Stimulated activated CD4-positive, alpha-beta T cell treated with anti-CD3 and anti-CD28 coated beads, Interleukin-4, amount 100 ng/mL, for 1 hour (primary cell): ENCODE results near the gene KDM3A.
"Not testable (repeated sequence)": the region's sequence is repeated elsewhere in the genome, so short reads cannot be mapped to it uniquely, and the experiment has no call there.

ENCODE experiments used
- DNase-seq: peaks from one replicate; pipeline ENCODE4 v3.0.0-alpha.2; 2020

KDM3A gene

DNA sequence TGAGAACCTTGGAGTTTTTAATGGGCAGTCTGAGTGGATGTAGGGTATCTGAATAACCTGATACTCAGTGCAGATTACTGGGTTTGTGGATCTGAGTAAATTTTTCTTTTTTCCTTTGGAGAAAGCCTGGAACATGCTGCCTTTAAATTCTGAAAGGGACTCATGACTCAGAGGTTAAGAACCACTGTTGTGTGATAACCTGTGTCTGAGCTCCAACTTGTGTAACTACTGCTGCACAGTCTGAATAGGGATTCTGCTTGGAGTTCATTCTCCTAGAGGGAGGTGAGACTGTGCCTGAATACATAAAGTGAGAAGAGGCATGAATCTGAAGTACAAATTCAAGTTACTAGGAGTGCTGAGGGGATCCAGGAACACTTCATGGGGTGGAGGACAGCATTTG lies 36.2 kb downstream of the KDM3A start:
- no peak for DNase-seq

- no peak for DNase-seq
These were observed 38.9 kb downstream of the KDM3A start for GRCh38 chr2:86480105-86480504.

GRCh38 chr2:86482034-86482433 lies 40.9 kb downstream of the KDM3A start:
- DNase-seq, result no peak

GRCh38 chr2:86484385-86484784 lies 43.2 kb downstream of the KDM3A start:
- DNase-seq, result no peak

- no peak for DNase-seq
These were observed 43.9 kb downstream of the KDM3A start for GRCh38 chr2:86485103-86485502.

- DNase-seq, result no peak
These were observed 44.6 kb downstream of the KDM3A start for GRCh38 chr2:86485802-86486201.

DNA sequence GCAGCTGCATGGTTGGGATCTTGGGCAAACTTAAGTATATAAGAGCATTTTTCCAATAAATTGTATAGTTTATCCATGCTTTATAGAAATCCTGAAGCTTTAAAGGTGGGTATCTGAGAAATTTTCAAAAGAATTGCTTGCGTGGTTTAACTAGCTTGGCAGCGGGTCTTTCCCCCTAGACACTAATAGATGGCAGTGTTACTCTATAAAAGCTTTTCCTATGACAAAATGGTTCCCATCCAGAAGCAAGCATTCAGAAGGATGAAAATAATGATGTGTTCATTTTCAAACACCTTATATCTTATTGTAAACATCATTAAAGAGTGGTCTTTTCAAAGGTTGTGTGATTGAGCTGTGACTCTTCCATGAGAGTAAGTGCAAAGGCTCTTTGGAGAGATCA lies 45.9 kb downstream of the KDM3A start:
- no peak for DNase-seq

- no peak for DNase-seq
These were observed 47.5 kb downstream of the KDM3A start for GRCh38 chr2:86488561-86489250.

DNA sequence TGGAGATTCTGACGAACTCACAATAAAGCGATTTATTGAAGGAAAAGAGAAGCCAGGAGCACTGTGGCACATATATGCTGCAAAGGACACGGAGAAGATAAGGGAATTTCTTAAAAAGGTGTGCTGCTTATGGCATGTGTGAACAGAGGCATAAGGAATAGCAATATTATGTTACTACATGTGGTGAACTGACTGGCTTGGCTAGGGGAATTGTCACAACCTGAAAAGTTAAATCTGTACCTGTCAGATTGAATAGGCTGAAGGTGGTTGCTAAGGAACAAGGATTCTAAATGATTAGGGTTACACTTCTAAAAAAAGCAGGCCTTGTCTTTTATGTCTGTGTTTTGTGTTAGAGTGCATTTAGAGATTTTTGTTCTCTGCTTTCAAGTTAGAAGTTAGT lies 48.4 kb downstream of the KDM3A start:
- DNase-seq, result no peak

GRCh38 chr2:86490245-86490644 lies 49.1 kb downstream of the KDM3A start:
- no peak for DNase-seq

- DNase-seq, result no peak
These were observed 49.9 kb downstream of the KDM3A start for GRCh38 chr2:86491088-86491487.

GRCh38 chr2:86492048-86492453 lies 50.9 kb downstream of the KDM3A start:
- DNase-seq, result no peak

DNA sequence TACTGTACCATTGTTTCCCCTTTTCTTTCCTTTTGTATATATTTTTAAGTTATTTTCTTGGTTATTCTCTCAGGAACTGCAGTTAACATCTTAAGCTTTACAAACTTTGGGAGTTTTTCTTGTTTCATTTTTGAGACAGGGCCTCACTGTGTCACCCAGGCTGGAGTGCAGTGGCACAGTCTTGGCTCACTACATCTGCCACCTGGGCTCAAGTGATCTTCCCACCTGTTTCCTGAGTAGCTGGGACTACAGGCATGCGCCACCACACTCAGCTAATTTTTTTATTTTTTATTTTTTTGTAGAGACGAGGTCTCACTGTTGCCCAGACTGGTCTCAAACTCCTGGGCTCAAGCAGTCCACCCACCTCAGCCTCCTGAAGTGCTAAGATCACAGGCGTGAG lies 55.2 kb downstream of the KDM3A start:
- not testable (repeated sequence) for DNase-seq

DNA sequence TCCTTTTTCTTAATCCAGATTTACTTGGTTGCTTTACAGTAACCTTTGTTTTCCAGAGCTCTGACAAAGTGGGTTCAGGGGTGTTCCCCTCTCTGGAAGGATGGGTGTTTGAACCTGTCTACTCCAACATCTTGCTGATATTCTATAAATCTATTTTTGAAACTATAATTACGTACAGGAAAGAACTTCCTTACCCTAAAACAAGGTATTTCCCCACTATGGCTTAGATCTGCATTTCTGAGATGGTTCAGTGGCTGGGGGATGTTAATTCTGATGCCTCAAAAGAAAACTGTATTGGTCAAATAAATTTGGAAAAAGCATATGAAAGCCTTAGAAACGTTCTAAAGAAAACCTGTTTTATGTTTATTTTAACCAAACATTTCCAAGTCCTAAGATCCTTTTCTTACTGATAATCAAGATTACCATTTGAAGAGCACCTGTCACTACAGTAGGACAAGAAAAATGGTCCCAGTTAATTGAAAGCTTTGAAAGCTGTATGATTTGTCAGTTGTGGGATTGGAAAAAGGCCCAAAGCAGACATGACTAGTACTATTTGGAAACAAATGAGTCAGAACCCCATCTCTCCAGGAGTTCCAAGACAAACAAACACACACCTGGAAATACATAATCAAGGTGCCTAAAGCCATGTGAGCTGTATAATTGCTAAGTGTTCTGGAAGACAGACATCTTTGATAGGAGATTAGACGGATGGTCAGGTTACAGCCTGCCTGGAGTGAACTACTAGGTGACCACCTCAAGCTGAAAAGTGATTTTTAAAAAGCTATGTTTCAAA lies 57.5 kb downstream of the KDM3A start:
- DNase-seq, result no peak

- no peak for DNase-seq
These were observed 58.2 kb downstream of the KDM3A start for GRCh38 chr2:86499326-86499725.

DNA sequence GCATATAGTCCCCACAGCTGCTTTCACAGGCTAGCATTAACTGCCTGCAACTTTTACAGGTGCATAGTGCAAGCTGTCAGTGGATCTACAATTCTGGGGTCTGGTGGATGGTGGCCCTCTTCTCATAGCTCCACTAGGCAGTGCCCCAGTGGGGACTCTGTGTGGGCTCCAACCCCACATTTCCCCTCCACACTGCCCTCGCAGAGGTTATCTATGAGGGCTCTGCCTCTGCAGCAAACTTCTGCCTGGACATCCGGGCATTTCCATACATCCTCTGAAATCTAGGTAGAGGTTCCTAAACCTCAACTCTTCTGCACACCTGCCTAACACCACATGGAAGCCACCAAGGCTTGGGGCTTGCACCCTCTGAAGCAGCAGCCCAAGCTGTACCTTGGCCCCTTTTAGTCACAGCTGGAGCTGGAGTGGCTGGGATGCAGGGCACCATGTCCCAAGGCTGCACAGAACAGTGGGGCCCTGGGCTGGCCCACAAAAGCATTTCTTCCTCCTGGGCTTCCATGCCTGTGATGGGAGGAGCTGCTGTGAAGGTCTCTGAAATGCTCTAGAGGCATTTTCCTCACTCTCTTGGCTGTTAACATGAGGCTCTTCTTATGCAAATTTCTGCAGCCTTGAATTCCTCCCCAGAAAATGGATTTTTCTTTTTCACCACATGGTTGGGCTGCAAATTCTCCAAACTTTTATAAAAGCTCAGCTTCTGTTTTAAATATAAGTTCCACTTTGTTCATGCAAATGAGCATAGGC lies 59.3 kb downstream of the KDM3A start:
- DNase-seq, result no peak

- DNase-seq, result no peak
These were observed 66.4 kb downstream of the KDM3A start for GRCh38 chr2:86507600-86507999.

- no peak for DNase-seq
These were observed 69.3 kb downstream of the KDM3A start for GRCh38 chr2:86510436-86510933.

- DNase-seq, result no peak
These were observed 70.9 kb downstream of the KDM3A start for GRCh38 chr2:86512034-86512433.

DNA sequence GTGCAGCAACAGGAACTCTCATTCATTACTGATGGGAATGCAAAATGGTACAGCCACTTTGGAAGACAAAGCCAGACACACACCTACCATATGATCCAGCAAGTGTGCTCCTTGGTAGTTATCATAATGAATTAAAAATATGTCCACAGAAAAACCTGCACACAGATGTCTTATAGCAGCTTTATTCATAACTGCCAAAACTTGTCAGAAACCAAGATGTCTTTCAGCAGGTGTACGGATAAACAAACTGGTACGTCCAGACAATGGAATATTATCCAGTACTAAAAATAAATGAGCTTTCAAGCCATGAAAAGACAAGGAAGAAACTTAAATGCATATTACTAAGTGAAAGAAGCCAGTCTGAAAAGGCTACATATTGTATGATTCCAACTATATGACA lies 71.7 kb downstream of the KDM3A start:
- DNase-seq, result no peak

GRCh38 chr2:86513948-86514660 lies 72.9 kb downstream of the KDM3A start:
- DNase-seq, result no peak

- peak; percentile 8 for DNase-seq
These were observed 77.3 kb downstream of the KDM3A start for GRCh38 chr2:86518481-86518880.

- DNase-seq, result no peak
These were observed 78.2 kb downstream of the KDM3A start for GRCh38 chr2:86519349-86519748.
